ENCODE data around the gene CEL. TPM values are rescaled to one million over a fixed set of nuclear protein-coding genes. Genes with fewer than 3 reads are reported as not detected.

CEL gene
- polyA plus RNA-seq, 3 donors = 1.5 to 9,324 (median 2.5) TPM

GRCh38 chr9:133108794-133109641 is 47.2 kb downstream of the CEL start:
- no peak overlapping the region for H3K27ac ChIP-seq (ENCODE audit: low read depth, low read length)
- 93 to 96% (median 96%) methylated on average over 18 to 19 of the region's 19 CpGs for WGBS, 3 donors

DNA sequence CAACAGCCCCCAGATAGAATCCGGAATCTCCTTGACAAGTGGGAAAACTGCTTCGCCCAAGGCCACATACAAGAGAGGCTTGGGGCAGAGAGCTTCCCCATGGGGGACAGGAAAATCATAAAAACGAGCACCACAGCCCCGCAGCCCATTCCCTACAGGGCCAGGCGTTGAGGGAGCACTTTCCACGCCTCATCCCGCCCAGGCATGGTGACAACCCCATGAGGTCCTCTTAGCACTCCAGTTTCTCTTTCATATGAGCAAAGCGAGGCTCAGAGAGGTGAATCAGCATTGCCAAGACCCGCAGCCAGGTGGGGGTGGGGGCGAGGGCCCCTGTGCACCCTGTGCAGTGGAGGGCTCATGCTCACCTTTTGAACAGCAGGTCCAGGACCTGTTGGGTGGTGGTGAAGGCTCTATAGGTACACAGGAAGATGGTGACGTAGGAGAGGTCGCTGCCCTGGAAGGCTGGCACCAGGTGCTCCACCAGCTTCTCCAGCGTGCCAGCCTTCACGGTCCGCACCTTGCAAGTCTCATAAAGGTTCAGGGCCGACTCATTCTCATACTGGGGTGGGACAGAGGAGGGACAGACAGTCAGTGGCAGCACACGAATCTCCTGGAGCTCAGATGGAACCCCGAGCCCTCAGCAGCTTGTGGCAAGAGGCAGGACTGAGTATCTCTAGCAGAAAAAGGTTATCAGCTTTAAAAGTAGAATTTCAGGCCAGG is 48.3 kb downstream of the CEL start:
- WGBS, 3 donors = 92 to 93% (median 92%) methylated on average over 18 of the region's 18 CpGs

DNA sequence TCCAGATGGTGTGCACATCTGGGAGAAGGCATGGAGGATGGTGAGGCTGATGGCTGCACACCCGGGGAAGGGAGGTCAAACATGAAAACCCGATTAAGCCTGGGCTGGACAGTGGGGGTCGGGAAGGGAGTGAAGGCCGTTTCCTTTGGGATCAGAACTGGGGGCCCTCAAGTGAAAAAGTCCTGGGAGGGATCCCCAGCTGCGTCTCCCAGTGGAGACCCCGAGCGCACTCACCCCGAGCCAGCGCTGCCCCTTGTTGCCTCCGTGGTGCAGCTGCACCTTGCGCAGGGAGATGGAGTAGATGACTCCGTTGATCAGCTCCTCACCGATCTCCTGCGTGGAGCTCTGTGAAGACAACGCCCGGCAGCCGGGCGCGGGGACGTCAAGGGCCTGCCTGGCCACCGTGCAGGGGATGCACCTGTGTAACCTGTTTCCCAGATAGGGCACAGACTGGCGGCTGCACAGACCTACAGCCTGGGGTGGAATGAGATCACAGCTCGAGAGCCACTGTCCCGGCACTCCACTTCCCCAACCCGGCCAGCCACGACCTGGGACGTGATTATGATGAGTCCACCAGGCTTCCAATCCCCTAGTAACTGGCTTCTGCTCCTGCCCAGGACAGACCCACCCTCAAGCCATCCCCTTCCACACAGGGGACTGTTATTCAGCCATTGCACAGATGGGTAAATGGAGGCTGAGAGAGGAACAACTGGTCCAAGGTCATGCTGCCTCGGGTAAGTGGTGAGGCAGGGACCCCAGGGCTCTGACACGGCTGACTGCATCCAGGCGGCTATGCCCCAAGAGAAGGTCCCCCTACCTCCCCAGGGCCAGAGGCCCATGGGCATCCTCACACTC is 50.3 kb downstream of the CEL start:
- 78 to 87% (median 81%) methylated on average over 30 of the region's 30 CpGs for WGBS, 3 donors
- H3K27ac ChIP-seq (ENCODE audit: low read depth, low read length) = no peak overlapping the region

More for the DNA sequence above, 48.3 kb downstream of the CEL start:
- H3K27ac ChIP-seq (ENCODE audit: low read depth, low read length) = no peak overlapping the region

DNA sequence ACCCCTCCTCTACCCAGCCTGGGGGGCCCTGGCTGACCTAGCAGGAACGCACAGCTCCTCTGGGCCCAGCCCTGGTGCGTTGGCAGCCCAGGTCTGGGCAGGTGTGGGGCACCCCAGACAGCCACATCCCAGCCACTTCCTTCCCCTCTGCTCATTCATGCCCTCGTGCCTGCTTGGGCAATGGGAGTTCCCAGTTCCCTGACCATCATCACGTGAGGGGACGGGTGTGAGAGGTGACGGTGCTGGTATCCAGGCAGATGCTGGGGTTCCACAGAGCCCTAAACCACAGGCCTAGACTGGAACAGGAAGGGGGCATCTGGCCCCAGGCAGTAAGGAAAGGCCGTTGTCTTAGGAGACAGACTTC is 50.9 kb downstream of the CEL start:
- no peak overlapping the region for H3K27ac ChIP-seq (ENCODE audit: low read depth, low read length)
- 37 to 71% (median 43%) methylated on average over 7 of the region's 7 CpGs for WGBS, 3 donors

GRCh38 chr9:133113163-133113948 is 51.6 kb downstream of the CEL start:
- 35 to 76% (median 41%) methylated on average over 19 of the region's 19 CpGs for WGBS, 3 donors
- H3K27ac ChIP-seq (ENCODE audit: low read depth, low read length) = peak overlapping the region; percentile 33

GRCh38 chr9:133113949-133114885 is 52.4 kb downstream of the CEL start:
- H3K27ac ChIP-seq (ENCODE audit: low read depth, low read length) = peak overlapping the region; percentile 33
- WGBS, 3 donors = 39 to 42% (median 41%) methylated on average over 18 to 20 of the region's 20 CpGs

- H3K27ac ChIP-seq (ENCODE audit: low read depth, low read length) = no peak overlapping the region
- 74 to 87% (median 74%) methylated on average over 19 of the region's 19 CpGs for WGBS, 3 donors
These were observed 53.3 kb downstream of the CEL start for GRCh38 chr9:133114886-133115603.

- H3K27ac ChIP-seq (ENCODE audit: low read depth, low read length) = no peak overlapping the region
- 78 to 91% (median 79%) methylated on average over 32 of the region's 32 CpGs for whole genome bisulfite sequencing, 3 donors
These were observed 54.0 kb downstream of the CEL start for GRCh38 chr9:133115604-133116345.

DNA sequence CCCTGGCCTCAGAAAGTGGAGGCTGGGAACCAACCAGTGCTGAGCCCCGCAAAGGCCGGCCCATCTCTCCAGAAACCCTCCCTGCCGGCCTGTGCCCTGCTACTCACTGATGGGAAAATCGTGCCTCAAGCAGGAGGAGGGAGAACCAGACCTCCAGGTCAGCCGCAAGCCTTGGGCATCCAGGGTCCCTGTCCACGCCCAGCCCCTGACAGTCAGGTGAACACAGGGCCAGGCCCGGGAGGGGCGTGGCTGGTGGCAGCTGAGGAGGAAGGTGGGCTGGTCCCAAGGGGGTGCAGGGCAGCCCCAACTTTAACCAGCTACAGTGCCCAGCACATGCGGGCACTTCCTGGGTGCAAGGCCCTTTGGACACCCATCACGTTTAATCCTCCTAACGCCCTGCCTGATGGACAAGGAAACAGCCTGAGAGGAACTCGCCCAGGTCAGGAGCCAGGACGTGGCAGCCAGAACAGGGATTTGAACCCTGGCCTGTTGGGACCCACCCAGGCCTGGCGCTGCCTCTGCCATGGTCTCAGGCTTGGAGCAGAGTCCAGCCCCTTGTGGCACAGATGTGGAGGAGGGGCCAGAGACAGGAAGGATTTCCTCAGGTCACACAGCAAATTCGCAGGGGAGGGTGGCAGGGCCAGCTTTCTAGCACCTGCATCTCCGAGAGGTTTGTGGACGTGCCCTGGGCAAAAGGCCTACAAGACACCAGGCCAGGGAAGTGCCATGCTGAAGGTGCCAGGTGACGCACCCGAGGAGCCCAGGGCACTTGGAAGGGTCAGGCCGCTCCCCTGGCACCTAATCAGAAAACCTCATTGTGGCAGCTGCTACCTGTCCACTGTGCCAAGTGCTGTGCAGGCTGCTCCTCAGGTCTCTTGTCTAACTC is 54.8 kb downstream of the CEL start:
- 77 to 83% (median 79%) methylated on average over 20 of the region's 20 CpGs for WGBS, 3 donors
- H3K27ac ChIP-seq (ENCODE audit: low read depth, low read length) = no peak overlapping the region

DNA sequence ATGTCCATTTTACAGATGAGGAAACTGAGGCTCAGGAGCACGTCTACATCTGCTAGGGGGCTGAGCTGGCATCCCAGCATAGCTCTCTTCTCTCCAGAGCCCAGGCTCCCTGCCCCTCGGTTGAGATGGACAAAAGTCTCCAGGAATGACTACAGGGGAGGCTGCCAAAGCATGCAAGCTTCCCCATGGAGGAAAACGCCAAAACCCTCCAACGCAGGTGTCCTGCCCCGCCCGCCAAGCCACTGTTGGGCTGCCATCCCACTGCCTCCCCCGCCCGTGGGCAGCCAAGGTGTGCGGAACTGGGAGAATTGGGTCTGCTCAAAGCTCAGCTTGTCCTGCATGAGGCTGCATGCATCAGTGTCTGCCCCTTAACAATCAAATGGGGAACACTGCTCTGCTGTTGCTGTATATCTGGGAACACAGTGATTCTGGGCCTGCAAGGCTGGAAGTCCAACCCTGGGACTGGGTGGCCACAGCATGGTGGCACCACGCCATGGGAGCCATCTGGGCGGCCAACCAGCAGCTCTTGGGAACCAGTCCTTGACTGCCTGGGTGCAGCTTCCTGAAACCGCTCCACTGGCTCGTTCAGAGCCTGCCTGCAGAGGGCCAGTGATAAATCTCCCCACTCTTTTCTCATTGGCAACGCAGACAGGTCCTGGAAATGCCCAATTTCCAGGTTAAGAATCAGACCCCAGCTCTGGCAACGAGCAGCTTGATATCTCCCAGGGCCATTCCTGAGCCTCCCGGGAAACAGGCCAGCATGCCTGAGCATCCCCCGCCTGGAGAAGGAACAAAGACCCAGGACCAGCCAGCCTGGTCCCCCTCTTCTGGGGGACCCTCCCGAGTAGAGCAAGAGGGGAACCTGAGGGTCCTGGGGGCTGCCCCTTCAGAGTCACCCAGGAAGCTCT is 55.7 kb downstream of the CEL start:
- WGBS, 3 donors = 64 to 69% (median 64%) methylated on average over 18 of the region's 18 CpGs
- H3K27ac ChIP-seq (ENCODE audit: low read depth, low read length) = no peak overlapping the region

DNA sequence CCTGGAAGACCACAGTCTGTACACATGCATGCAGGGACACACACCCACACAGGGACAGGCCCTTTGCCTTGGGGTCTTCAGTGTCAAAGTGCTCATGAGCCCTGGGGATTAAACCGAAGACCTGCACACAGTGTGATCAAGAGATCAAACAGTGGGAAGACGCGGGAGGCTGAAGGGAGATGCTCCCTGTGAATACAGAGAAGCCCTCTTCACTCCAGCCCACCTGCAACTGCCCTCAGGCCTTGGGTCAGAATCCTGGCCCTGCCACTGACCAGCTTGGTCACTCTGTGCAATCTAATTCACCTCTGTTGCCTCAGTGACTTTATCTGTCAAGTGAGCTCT is 56.4 kb downstream of the CEL start:
- WGBS, 3 donors = 82 to 97% (median 86%) methylated on average over 3 of the region's 3 CpGs
- no peak overlapping the region for H3K27ac ChIP-seq (ENCODE audit: low read depth, low read length)

DNA sequence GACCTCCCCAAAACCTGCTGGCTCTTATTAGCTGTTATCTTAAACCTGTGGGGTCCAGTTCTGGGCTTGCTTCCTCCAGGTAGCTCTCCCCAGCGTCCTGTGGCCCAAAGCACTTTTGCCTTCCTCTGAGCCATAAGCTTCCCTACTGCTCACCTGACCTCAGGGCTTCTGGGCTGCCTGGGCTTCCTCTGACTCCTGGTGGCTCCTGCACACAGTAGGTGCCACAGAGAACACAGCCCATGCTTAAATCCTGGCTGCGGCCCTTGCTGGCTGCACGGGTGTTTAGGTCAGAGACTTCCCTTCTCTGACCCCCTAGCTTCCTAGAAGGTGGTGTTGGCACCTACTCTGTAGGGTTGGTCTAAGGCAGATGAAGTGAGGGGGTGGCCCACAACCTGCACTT is 56.8 kb downstream of the CEL start:
- H3K27ac ChIP-seq (ENCODE audit: low read depth, low read length) = no peak overlapping the region
- 64 to 89% (median 76%) methylated on average over 3 of the region's 3 CpGs for WGBS, 3 donors

GRCh38 chr9:133119103-133119845 is 57.5 kb downstream of the CEL start:
- 42 to 50% (median 47%) methylated on average over 20 to 21 of the region's 21 CpGs for WGBS, 3 donors
- peak overlapping the region; percentile 32 for H3K27ac ChIP-seq (ENCODE audit: low read depth, low read length)

Data from adipose tissue (tissue), 3 donors.